Measurements from ENCODE around the gene PKD1.
"Not testable (repeated sequence)": the region's sequence is repeated elsewhere in the genome, so short reads cannot be mapped to it uniquely, and the experiment has no call there.

DNA sequence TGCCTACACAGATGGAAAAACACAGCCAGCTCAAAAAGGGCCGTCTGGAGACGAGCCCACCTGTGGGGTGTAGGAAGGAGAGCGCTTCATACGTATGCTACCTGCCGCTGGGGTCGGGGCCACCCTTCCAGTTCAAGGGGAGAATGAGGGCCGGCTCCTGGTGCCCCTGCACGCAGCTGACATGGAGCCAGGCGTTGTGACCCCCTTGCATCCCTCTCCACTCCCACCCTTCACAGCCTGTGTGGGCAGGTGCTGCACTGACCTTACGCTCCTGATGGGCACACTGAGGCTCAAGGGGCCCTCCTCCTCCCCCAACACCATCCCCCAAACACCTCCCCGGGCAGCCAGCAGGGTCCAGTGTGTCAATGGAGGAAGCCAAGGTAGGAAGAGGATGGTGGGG lies 10.1 kb downstream of the PKD1 start:
- TF ChIP-seq EP300 (conservative IDR thresholded peaks at IDR 0.05; ENCODE audit: poor library complexity, severe bottlenecking); SMC3 (conservative IDR thresholded peaks at IDR 0.05; ENCODE audit: poor library complexity); MXI1 (conservative IDR thresholded peaks at IDR 0.05; ENCODE audit: poor library complexity, severe bottlenecking); EZH2 (IDR thresholded peaks at IDR 0.05; ENCODE audit: borderline replicate concordance, insufficient read depth, low read length, poor library complexity, severe bottlenecking); POLR2AphosphoS5 (IDR thresholded peaks at IDR 0.05): not testable (repeated sequence)
- TF ChIP-seq, protein P1, sequence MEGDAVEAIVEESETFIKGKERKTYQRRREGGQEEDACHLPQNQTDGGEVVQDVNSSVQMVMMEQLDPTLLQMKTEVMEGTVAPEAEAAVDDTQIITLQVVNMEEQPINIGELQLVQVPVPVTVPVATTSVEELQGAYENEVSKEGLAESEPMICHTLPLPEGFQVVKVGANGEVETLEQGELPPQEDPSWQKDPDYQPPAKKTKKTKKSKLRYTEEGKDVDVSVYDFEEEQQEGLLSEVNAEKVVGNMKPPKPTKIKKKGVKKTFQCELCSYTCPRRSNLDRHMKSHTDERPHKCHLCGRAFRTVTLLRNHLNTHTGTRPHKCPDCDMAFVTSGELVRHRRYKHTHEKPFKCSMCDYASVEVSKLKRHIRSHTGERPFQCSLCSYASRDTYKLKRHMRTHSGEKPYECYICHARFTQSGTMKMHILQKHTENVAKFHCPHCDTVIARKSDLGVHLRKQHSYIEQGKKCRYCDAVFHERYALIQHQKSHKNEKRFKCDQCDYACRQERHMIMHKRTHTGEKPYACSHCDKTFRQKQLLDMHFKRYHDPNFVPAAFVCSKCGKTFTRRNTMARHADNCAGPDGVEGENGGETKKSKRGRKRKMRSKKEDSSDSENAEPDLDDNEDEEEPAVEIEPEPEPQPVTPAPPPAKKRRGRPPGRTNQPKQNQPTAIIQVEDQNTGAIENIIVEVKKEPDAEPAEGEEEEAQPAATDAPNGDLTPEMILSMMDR (IDR thresholded peaks at IDR 0.05; ENCODE audit: poor library complexity, severe bottlenecking), result not testable (repeated sequence)
- TF ChIP-seq, protein P2, sequence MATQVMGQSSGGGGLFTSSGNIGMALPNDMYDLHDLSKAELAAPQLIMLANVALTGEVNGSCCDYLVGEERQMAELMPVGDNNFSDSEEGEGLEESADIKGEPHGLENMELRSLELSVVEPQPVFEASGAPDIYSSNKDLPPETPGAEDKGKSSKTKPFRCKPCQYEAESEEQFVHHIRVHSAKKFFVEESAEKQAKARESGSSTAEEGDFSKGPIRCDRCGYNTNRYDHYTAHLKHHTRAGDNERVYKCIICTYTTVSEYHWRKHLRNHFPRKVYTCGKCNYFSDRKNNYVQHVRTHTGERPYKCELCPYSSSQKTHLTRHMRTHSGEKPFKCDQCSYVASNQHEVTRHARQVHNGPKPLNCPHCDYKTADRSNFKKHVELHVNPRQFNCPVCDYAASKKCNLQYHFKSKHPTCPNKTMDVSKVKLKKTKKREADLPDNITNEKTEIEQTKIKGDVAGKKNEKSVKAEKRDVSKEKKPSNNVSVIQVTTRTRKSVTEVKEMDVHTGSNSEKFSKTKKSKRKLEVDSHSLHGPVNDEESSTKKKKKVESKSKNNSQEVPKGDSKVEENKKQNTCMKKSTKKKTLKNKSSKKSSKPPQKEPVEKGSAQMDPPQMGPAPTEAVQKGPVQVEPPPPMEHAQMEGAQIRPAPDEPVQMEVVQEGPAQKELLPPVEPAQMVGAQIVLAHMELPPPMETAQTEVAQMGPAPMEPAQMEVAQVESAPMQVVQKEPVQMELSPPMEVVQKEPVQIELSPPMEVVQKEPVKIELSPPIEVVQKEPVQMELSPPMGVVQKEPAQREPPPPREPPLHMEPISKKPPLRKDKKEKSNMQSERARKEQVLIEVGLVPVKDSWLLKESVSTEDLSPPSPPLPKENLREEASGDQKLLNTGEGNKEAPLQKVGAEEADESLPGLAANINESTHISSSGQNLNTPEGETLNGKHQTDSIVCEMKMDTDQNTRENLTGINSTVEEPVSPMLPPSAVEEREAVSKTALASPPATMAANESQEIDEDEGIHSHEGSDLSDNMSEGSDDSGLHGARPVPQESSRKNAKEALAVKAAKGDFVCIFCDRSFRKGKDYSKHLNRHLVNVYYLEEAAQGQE (IDR thresholded peaks at IDR 0.05; ENCODE audit: borderline replicate concordance), result not testable (repeated sequence)

Data from neural cell (in vitro differentiated cells).